ENCODE measurements around the gene KIF25. TPM values are rescaled to one million over a fixed set of nuclear protein-coding genes. Genes with fewer than 3 reads are reported as not detected.

The KIF25 gene
- total RNA-seq, 5 donors from 2014 or later (not counting 1 experiment from before 2014, with no cell fraction given): not detected

DNA sequence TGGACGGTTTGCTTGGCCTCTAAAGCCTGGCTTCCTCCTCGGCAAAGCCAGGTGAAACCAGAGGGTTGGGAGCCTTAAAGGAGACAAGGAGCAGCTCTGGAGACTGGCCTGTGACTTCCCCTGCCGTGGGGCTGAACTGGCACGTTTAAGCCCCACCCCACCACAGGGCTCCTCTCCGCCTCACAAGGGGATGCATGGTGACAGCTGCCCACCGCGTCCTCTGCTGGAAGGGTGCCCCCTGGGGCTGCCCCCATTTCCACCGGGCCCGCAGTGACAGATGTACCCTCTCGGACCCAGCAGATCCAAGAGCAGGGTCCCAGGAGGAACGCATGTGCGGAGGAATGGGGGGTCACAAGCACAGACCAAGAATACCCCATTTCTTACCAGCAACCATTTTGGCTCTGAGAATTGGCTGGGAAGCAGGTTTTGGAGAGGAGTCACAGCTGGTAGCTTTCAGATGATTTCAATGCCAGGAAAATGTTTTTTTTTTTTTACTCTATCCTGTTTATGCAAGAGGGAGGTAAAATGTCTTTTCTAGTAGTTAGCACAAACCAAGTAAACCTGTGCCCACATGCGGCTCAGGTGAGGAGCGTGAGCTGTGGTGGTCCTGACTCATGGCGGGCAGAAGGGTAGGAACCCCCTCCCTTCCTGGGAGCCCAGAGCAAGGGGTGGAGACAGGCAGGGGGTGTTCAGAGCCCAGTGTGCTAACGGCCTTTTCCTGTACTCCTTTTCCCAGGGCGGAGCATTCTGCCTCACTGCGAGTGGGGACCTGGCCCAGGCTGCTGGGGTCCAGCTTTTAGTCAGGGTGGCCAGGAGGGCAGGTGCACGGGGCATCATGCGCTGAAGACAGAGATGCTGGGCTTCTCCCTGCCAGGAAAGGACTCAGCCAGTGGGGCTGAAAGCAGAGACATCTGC, 48.5 kb downstream of the KIF25 start:
- CTCF ChIA-PET: no interaction called here
- Mint-ChIP-seq H3K9me3 (peaks cover 0 to 3% (median 0%) of the 10 kb centered on the region in 3 donors), H3K27me3 (no peaks in the 10 kb centered on the region), H3K4me3 (no peak overlapping the region), H3K4me1 (no peaks in the 10 kb centered on the region), H3K36me3 (no peaks in the 10 kb centered on the region), H3K27ac (no peak overlapping the region)
- no peak for DNase-seq
- no peaks in the 10 kb centered on the region for H3K36me3 ChIP-seq (ENCODE audit: control insufficient read depth in 2 of 2, extremely low read depth in 1 of 2, insufficient read depth in 1 of 2, low read length in 1 of 2)
- H3K27ac ChIP-seq (ENCODE audit: low read length): no peak overlapping the region
- no peak overlapping the region for H3K4me3 ChIP-seq (ENCODE audit: control insufficient read depth in 1 of 2, extremely low read depth in 1 of 2, low read length in 1 of 2)
- POLR2A ChIA-PET: no interaction called here
- H3K27me3 ChIP-seq (replicated peaks in 1 of 2; ENCODE audit: control insufficient read depth in 2 of 2, extremely low read depth in 1 of 2, insufficient read depth in 2 of 2, low read length in 1 of 2): peaks cover 0 to 10% of the 10 kb centered on the region in 2 experiments
- ATAC-seq (replicated peaks in 1 of 4): no peak
- 76% methylated on average over 8 of the region's 20 CpGs for WGBS (ENCODE audit: insufficient coverage)
- no peaks in the 10 kb centered on the region for H3K9me3 ChIP-seq
- no peaks in the 10 kb centered on the region for H3K4me1 ChIP-seq (ENCODE audit: control insufficient read depth in 1 of 2, extremely low read depth in 1 of 2, insufficient read depth in 2 of 2, low read length in 2 of 2)

DNA sequence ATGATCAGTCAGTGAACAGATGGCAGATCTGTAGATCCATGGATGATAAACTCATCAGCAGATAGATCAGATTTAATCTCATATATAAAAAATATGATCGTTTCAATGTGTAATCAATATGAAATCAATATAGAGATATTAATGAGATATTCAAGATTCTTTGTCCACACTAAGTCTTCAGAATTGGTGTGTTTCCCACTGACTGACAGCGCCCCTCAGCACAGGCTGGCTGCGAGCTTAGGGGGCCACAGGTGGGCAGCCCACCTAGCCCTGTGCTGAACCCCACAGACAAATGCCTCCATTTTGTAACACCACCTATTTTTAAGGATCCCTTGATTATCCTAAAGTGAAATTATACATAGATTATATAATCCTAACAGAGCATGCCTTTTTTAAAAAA, 49.2 kb downstream of the KIF25 start:
- POLR2A ChIA-PET: no interaction called here
- Histone ChIP-seq H3K9me3 (no peaks in the 10 kb centered on the region), H3K4me3 (ENCODE audit: control insufficient read depth in 1 of 2, extremely low read depth in 1 of 2, low read length in 1 of 2) (no peak overlapping the region), H3K36me3 (ENCODE audit: control insufficient read depth in 2 of 2, extremely low read depth in 1 of 2, insufficient read depth in 1 of 2, low read length in 1 of 2) (no peaks in the 10 kb centered on the region), H3K27ac (ENCODE audit: low read length) (no peak overlapping the region), H3K27me3 (replicated peaks in 1 of 2; ENCODE audit: control insufficient read depth in 2 of 2, extremely low read depth in 1 of 2, insufficient read depth in 2 of 2, low read length in 1 of 2) (peaks cover 0 to 8% of the 10 kb centered on the region in 2 experiments), H3K4me1 (ENCODE audit: control insufficient read depth in 1 of 2, extremely low read depth in 1 of 2, insufficient read depth in 2 of 2, low read length in 2 of 2) (no peaks in the 10 kb centered on the region)
- H3K4me1 Mint-ChIP-seq: no peaks in the 10 kb centered on the region
- CTCF ChIA-PET: no interaction called here
- DNase-seq (no peak), ATAC-seq (replicated peaks in 1 of 4) (no peak)
- no peaks in the 10 kb centered on the region for H3K27me3 Mint-ChIP-seq
- no peak overlapping the region for H3K4me3 Mint-ChIP-seq
- H3K36me3 Mint-ChIP-seq: no peaks in the 10 kb centered on the region
- no peak overlapping the region for H3K27ac Mint-ChIP-seq
- WGBS (ENCODE audit: insufficient coverage): 100% methylated on average over 1 of the region's 3 CpGs
- H3K9me3 Mint-ChIP-seq: no peaks in the 10 kb centered on the region

- no peak overlapping the region for H3K4me3 Mint-ChIP-seq
- no peaks in the 10 kb centered on the region for H3K4me1 ChIP-seq (ENCODE audit: control insufficient read depth in 1 of 2, extremely low read depth in 1 of 2, insufficient read depth in 2 of 2, low read length in 2 of 2)
- H3K36me3 ChIP-seq (ENCODE audit: control insufficient read depth in 2 of 2, extremely low read depth in 1 of 2, insufficient read depth in 1 of 2, low read length in 1 of 2): no peaks in the 10 kb centered on the region
- no peak overlapping the region for H3K4me3 ChIP-seq (ENCODE audit: control insufficient read depth in 1 of 2, extremely low read depth in 1 of 2, low read length in 1 of 2)
- peaks cover 0 to 8% of the 10 kb centered on the region in 2 experiments for H3K27me3 ChIP-seq (replicated peaks in 1 of 2; ENCODE audit: control insufficient read depth in 2 of 2, extremely low read depth in 1 of 2, insufficient read depth in 2 of 2, low read length in 1 of 2)
- no peaks in the 10 kb centered on the region for H3K9me3 Mint-ChIP-seq
- no peak overlapping the region for H3K27ac Mint-ChIP-seq
- H3K27ac ChIP-seq (ENCODE audit: low read length): no peak overlapping the region
- ChIA-PET CTCF (no interaction called here), POLR2A (no interaction called here)
- ATAC-seq (replicated peaks in 1 of 4) (no peak), DNase-seq (no peak)
- no peaks in the 10 kb centered on the region for H3K4me1 Mint-ChIP-seq
- WGBS (ENCODE audit: insufficient coverage): 85% methylated on average over 21 of the region's 31 CpGs
- H3K36me3 Mint-ChIP-seq: no peaks in the 10 kb centered on the region
- H3K27me3 Mint-ChIP-seq: no peaks in the 10 kb centered on the region
- no peaks in the 10 kb centered on the region for H3K9me3 ChIP-seq
These were observed 50.6 kb downstream of the KIF25 start for GRCh38 chr6:168047841-168048723.

GRCh38 chr6:168048724-168049025, 51.2 kb downstream of the KIF25 start:
- ChIA-PET CTCF (no interaction called here), POLR2A (no interaction called here)
- Histone ChIP-seq H3K9me3 (no peaks in the 10 kb centered on the region), H3K36me3 (ENCODE audit: control insufficient read depth in 2 of 2, extremely low read depth in 1 of 2, insufficient read depth in 1 of 2, low read length in 1 of 2) (no peaks in the 10 kb centered on the region), H3K4me1 (ENCODE audit: control insufficient read depth in 1 of 2, extremely low read depth in 1 of 2, insufficient read depth in 2 of 2, low read length in 2 of 2) (no peaks in the 10 kb centered on the region), H3K4me3 (ENCODE audit: control insufficient read depth in 1 of 2, extremely low read depth in 1 of 2, low read length in 1 of 2) (no peak overlapping the region), H3K27me3 (replicated peaks in 1 of 2; ENCODE audit: control insufficient read depth in 2 of 2, extremely low read depth in 1 of 2, insufficient read depth in 2 of 2, low read length in 1 of 2) (peaks cover 0 to 8% of the 10 kb centered on the region in 2 experiments), H3K27ac (ENCODE audit: low read length) (no peak overlapping the region)
- no peak overlapping the region for H3K4me3 Mint-ChIP-seq
- no peak for ATAC-seq (replicated peaks in 1 of 4)
- H3K4me1 Mint-ChIP-seq: no peaks in the 10 kb centered on the region
- WGBS (ENCODE audit: insufficient coverage): 92% methylated on average over 8 of the region's 10 CpGs
- DNase-seq: no peak
- no peak overlapping the region for H3K27ac Mint-ChIP-seq
- H3K9me3 Mint-ChIP-seq: no peaks in the 10 kb centered on the region
- no peaks in the 10 kb centered on the region for H3K36me3 Mint-ChIP-seq
- H3K27me3 Mint-ChIP-seq: no peaks in the 10 kb centered on the region

DNA sequence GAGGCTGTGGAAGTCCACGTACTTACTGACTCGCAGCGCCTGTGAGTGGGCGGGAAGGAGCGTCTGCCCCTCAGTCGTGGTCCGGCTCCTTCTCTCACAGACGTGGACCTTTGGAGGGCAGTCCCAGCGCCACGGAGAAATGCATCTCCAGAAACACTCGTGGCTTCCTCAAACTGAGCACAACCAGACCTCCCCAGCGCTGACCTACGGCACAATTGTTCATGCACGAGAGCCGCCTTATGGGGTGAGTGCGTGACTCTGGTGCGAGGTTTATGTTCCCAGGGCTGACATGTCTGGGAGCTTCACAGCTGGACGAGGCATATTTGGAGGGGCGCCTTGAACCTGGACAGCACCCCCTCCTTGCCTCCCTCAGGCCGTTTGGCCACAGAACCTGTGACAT, 51.8 kb downstream of the KIF25 start:
- POLR2A ChIA-PET: no interaction called here
- Histone ChIP-seq H3K27me3 (replicated peaks in 1 of 2; ENCODE audit: control insufficient read depth in 2 of 2, extremely low read depth in 1 of 2, insufficient read depth in 2 of 2, low read length in 1 of 2) (peaks cover 0 to 8% of the 10 kb centered on the region in 2 experiments), H3K36me3 (ENCODE audit: control insufficient read depth in 2 of 2, extremely low read depth in 1 of 2, insufficient read depth in 1 of 2, low read length in 1 of 2) (no peaks in the 10 kb centered on the region), H3K9me3 (no peaks in the 10 kb centered on the region), H3K4me3 (ENCODE audit: control insufficient read depth in 1 of 2, extremely low read depth in 1 of 2, low read length in 1 of 2) (no peak overlapping the region), H3K27ac (ENCODE audit: low read length) (no peak overlapping the region), H3K4me1 (ENCODE audit: control insufficient read depth in 1 of 2, extremely low read depth in 1 of 2, insufficient read depth in 2 of 2, low read length in 2 of 2) (no peaks in the 10 kb centered on the region)
- CTCF ChIA-PET: no interaction called here
- Mint-ChIP-seq H3K9me3 (no peaks in the 10 kb centered on the region), H3K27ac (no peak overlapping the region), H3K4me3 (no peak overlapping the region), H3K27me3 (no peaks in the 10 kb centered on the region), H3K36me3 (no peaks in the 10 kb centered on the region), H3K4me1 (no peaks in the 10 kb centered on the region)
- DNase-seq (no peak), ATAC-seq (replicated peaks in 1 of 4) (no peak)
- 94% methylated on average over 13 of the region's 20 CpGs for WGBS (ENCODE audit: insufficient coverage)

- no peaks in the 10 kb centered on the region for H3K27me3 Mint-ChIP-seq
- Histone ChIP-seq H3K4me1 (ENCODE audit: control insufficient read depth in 1 of 2, extremely low read depth in 1 of 2, insufficient read depth in 2 of 2, low read length in 2 of 2) (no peaks in the 10 kb centered on the region), H3K27me3 (replicated peaks in 1 of 2; ENCODE audit: control insufficient read depth in 2 of 2, extremely low read depth in 1 of 2, insufficient read depth in 2 of 2, low read length in 1 of 2) (peaks cover 0 to 8% of the 10 kb centered on the region in 2 experiments), H3K27ac (ENCODE audit: low read length) (no peak overlapping the region), H3K9me3 (no peaks in the 10 kb centered on the region), H3K36me3 (ENCODE audit: control insufficient read depth in 2 of 2, extremely low read depth in 1 of 2, insufficient read depth in 1 of 2, low read length in 1 of 2) (no peaks in the 10 kb centered on the region), H3K4me3 (ENCODE audit: control insufficient read depth in 1 of 2, extremely low read depth in 1 of 2, low read length in 1 of 2) (no peak overlapping the region)
- ChIA-PET CTCF (no interaction called here), POLR2A (no interaction called here)
- H3K9me3 Mint-ChIP-seq: no peaks in the 10 kb centered on the region
- ATAC-seq (replicated peaks in 1 of 4) (no peak), DNase-seq (no peak)
- no peaks in the 10 kb centered on the region for H3K36me3 Mint-ChIP-seq
- 93% methylated on average over 16 of the region's 21 CpGs for WGBS (ENCODE audit: insufficient coverage)
- no peak overlapping the region for H3K27ac Mint-ChIP-seq
- H3K4me3 Mint-ChIP-seq: no peak overlapping the region
- no peaks in the 10 kb centered on the region for H3K4me1 Mint-ChIP-seq
These were observed 52.3 kb downstream of the KIF25 start for GRCh38 chr6:168049706-168050224.

All from T-cell (primary cell).